PC-9 (cell line): Measurements from ENCODE around the gene PAX1. TPM values are rescaled to one million over a fixed set of nuclear protein-coding genes. Genes with fewer than 3 reads are reported as not detected.

Experiments used
- BruUV-seq: library from RNA; stranded (reverse); fragments of 400-500 nt; replicated peaks from 2 replicates; lab custom pipeline; 2021; lab: Mats Ljungman, UMichigan
- CTCF ChIA-PET: fragments of 300-600 bp; sonication (Branson Sonifier 250); formaldehyde crosslinking; loops from one replicate; lab custom pipeline; 2022; ENCODE audit warnings: antibody characterized with exemption; lab: Charles Lee
- POLR2A ChIA-PET: fragments of 300-600 bp; sonication (Branson Sonifier 250); formaldehyde crosslinking; loops from one replicate; lab custom pipeline; 2022; ENCODE audit warnings: antibody characterized with exemption; ENCODE audit not compliant: unreplicated experiment; lab: Charles Lee
- DNase-seq, 2 experiments: peaks; one replicate each; pipeline versions ENCODE4 v3.0.0 to v3.0.0-alpha.2; 2015 to 2022; ENCODE audit warnings: mixed read lengths in 1 of 2
- H2AFZ ChIP-seq: fragments of 200-600 bp; sonication (generic); 2 replicates; pipeline ENCODE4 v1.8.1; 2017; ENCODE audit warnings: antibody characterized with exemption
- H3F3A ChIP-seq: fragments of 200-600 bp; sonication (generic); 2 replicates; pipeline ENCODE4 v1.8.1; 2017; ENCODE audit warnings: antibody characterized with exemption, mild to moderate bottlenecking, low read depth; ENCODE audit not compliant: insufficient read depth
- H3K27ac ChIP-seq: fragments of 200-600 bp; sonication (generic); 2 replicates; pipeline ENCODE4 v1.6.1; 2016; ENCODE audit warnings: mixed run types
- H3K27me3 ChIP-seq: fragments of 200-600 bp; sonication (generic); 2 replicates; pipeline ENCODE4 v1.6.1; 2016; ENCODE audit warnings: low read depth, mixed run types; ENCODE audit not compliant: insufficient read depth
- H3K36me3 ChIP-seq: fragments of 200-600 bp; sonication (generic); 2 replicates; pipeline ENCODE4 v1.6.1; 2016; ENCODE audit warnings: low read depth, mixed run types
- H3K4me1 ChIP-seq: fragments of 200-600 bp; sonication (generic); replicated peaks from 2 replicates; pipeline ENCODE4 v1.6.1; 2016; ENCODE audit warnings: mixed run types; ENCODE audit not compliant: insufficient read depth
- H3K4me2 ChIP-seq: fragments of 200-600 bp; sonication (generic); 2 replicates; pipeline ENCODE4 v1.6.1; 2017; ENCODE audit warnings: mixed run types
- H3K4me3 ChIP-seq: fragments of 200-600 bp; sonication (generic); 2 replicates; pipeline ENCODE4 v1.6.1; 2016; ENCODE audit warnings: mixed run types
- H3K79me2 ChIP-seq: fragments of 200-600 bp; sonication (generic); 2 replicates; pipeline ENCODE4 v1.6.1; 2017; ENCODE audit warnings: low read depth, mixed run types
- H3K9me2 ChIP-seq: fragments of 200-600 bp; sonication (generic); 2 replicates; pipeline ENCODE4 v1.8.1; 2017; ENCODE audit warnings: mild to moderate bottlenecking; ENCODE audit not compliant: insufficient read depth
- H3K9me3 ChIP-seq: fragments of 200-600 bp; sonication (generic); 2 replicates; pipeline ENCODE4 v1.8.1; 2016; ENCODE audit warnings: low read depth; ENCODE audit not compliant: insufficient read depth
- H4K20me1 ChIP-seq: fragments of 200-600 bp; sonication (generic); 2 replicates; pipeline ENCODE4 v1.8.1; 2017; ENCODE audit not compliant: insufficient read depth
- EZH2 ChIP-seq: fragments of 200-600 bp; sonication (generic); IDR thresholded peaks from 2 replicates; pipeline ENCODE4 v1.8.0; 2017; ENCODE audit warnings: antibody characterized with exemption, low read depth
- intact Hi-C: fragments of 100-400 bp; cut with micrococcal nuclease; formaldehyde crosslinking; loops from one replicate; pipeline ENCODE4 v1.10.0; 2022; ENCODE audit not compliant: unreplicated experiment
- total RNA-seq: library from RNA; stranded (reverse); gene quantifications from 2 replicates; pipeline ENCODE4 v1.2.3, GENCODE V29; 2021
- TF ChIP-seq, protein P1 (sequence below): fragments of 200-600 bp; sonication (generic); conservative IDR thresholded peaks from 2 replicates; pipeline ENCODE4 v1.6.1; 2017; ENCODE audit warnings: mixed run types, antibody characterized with exemption, mild to moderate bottlenecking, moderate library complexity

Gene PAX1
- total RNA-seq, 1 experiment from 2014 or later: not detected

DNA sequence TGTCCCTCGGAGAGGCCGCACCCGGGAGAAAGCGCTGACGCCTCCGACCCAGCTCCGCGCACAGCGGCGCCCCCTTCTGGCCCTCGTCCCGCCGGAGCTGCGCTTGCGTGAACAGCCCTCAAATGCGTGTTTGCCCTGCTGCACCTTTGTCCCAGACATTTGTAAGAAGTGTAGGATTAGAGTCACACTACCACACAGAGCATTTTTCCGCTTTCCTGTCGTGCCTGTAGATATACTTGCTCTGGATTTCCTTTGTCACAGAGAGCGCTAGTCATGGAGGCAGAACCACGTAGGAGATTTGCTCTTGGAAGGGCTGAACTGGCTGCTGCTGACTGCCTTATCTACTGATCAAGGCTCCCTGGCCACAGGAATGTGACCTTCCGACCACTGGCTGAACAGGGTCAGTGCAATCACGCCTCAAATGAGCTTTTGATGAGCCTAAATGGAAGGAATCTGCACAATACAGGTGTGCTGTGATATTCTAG, 62.3 kb downstream of the PAX1 start:
- DNase-seq: peak; percentile 21 to 49
- Histone ChIP-seq H3K36me3 (no peaks in the 10 kb centered on the region), H2AFZ (no peak overlapping the region), H4K20me1 (no peaks in the 10 kb centered on the region), H3K27me3 (no peaks in the 10 kb centered on the region), H3K27ac (no peak overlapping the region), H3K4me3 (no peak overlapping the region), H3K9me3 (no peaks in the 10 kb centered on the region), H3K4me2 (no peak overlapping the region), H3K9me2 (no peaks in the 10 kb centered on the region), H3K79me2 (no peaks in the 10 kb centered on the region), H3F3A (no peaks in the 10 kb centered on the region), H3K4me1 (no peaks in the 10 kb centered on the region)
- TF ChIP-seq, protein P1, sequence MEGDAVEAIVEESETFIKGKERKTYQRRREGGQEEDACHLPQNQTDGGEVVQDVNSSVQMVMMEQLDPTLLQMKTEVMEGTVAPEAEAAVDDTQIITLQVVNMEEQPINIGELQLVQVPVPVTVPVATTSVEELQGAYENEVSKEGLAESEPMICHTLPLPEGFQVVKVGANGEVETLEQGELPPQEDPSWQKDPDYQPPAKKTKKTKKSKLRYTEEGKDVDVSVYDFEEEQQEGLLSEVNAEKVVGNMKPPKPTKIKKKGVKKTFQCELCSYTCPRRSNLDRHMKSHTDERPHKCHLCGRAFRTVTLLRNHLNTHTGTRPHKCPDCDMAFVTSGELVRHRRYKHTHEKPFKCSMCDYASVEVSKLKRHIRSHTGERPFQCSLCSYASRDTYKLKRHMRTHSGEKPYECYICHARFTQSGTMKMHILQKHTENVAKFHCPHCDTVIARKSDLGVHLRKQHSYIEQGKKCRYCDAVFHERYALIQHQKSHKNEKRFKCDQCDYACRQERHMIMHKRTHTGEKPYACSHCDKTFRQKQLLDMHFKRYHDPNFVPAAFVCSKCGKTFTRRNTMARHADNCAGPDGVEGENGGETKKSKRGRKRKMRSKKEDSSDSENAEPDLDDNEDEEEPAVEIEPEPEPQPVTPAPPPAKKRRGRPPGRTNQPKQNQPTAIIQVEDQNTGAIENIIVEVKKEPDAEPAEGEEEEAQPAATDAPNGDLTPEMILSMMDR: peak; percentile 9; the same call in 1 of the 2 replicates
- no peak for TF ChIP-seq EZH2
- BruUV-seq: no TSS peak
- POLR2A ChIA-PET: no interaction called here
- CTCF ChIA-PET: no interaction called here
- intact Hi-C loops: no loop called here

Other genes starting within 250 kb of the PAX1 start
- gene NKX2-2, start 191.6 kb upstream of the PAX1 start, total RNA-seq: not detected in 2 replicates